Esophagus muscularis mucosa (tissue), 4 donors: Measurements from ENCODE around the gene FKBP8. TPM values are rescaled to one million over a fixed set of nuclear protein-coding genes. Genes with fewer than 3 reads are reported as not detected.

Experiments
- DNase-seq: peaks from one replicate; pipeline ENCODE4 v3.0.0-alpha.2; 2017; ENCODE audit errors: extremely low spot score
- H3K27ac ChIP-seq, 4 donors: fragments of 200-600 bp; sonication (generic); replicated peaks in 1 of 4; 1 replicate in 3 of 4; 2 replicates in 1 of 4; pipeline ENCODE4 v1.5.1; 2016 to 2019; ENCODE audit warnings: mild to moderate bottlenecking in 1 of 4
- H3K27me3 ChIP-seq, 4 donors: fragments of 200-600 bp; sonication (generic); one replicate each; pipeline versions ENCODE4 v1.5.1 to v1.6.0; 2016 to 2019
- H3K36me3 ChIP-seq, 4 donors: fragments of 200-600 bp; sonication (generic); one replicate each; pipeline ENCODE4 v1.5.1; 2016 to 2019
- H3K4me1 ChIP-seq, 4 donors: fragments of 200-600 bp; sonication (generic); one replicate each; pipeline ENCODE4 v1.5.1; 2016 to 2019
- H3K4me3 ChIP-seq, 4 donors: fragments of 200-600 bp; sonication (generic); 1 replicate in 2 of 4; 2 replicates in 2 of 4; pipeline ENCODE4 v1.5.1; 2016 to 2019; ENCODE audit warnings: mild to moderate bottlenecking in 4 of 4, moderate library complexity in 1 of 4
- H3K9me3 ChIP-seq, 4 donors: fragments of 200-600 bp; sonication (generic); 1 replicate in 3 of 4; 2 replicates in 1 of 4; pipeline ENCODE4 v1.5.1; 2016 to 2019
- EP300 ChIP-seq: sonication (generic); formaldehyde crosslinking; IDR thresholded peaks from one replicate; pipeline ENCODE4 v1.6.1; 2017; ENCODE audit warnings: antibody characterized with exemption
- POLR2A ChIP-seq: fragments of 450-650 bp; IDR thresholded peaks from one replicate; pipeline ENCODE4 v1.6.1; 2017; ENCODE audit warnings: antibody characterized with exemption, moderate library complexity, mild to moderate bottlenecking, low read depth
- POLR2AphosphoS5 ChIP-seq, 2 donors: sonication (generic); formaldehyde crosslinking; IDR thresholded peaks; one replicate each; pipeline ENCODE4 v1.6.1; 2017; ENCODE audit warnings: antibody characterized with exemption in 2 of 2
- WGBS: methylation state at CpG from one replicate; pipeline ENCODE4 v1.1.5; 2018; 5-methylcytosine and 5-hydroxymethylcytosine counted together
- intact Hi-C: fragments of 100-400 bp; cut with DNase I; formaldehyde crosslinking; loops from one replicate; pipeline ENCODE4 v1.15.1; 2023
- total RNA-seq, 4 donors: library from RNA; depleted of rRNA; stranded (reverse); fragments of >200 nt; gene quantifications; one replicate each; pipeline versions ENCODE4 v1.1.0 to v1.2.1, GENCODE V29; 2016
- TF ChIP-seq, protein P1 (sequence below), 3 experiments: fragments of 200-600 bp in 2 of 3; fragments of 450-650 bp in 1 of 3; sonication (generic) in 2 of 3; IDR thresholded peaks; one replicate each; pipeline ENCODE4 v1.5.1; 2017 to 2019; ENCODE audit warnings: antibody characterized with exemption in 3 of 3, mild to moderate bottlenecking in 2 of 3, moderate library complexity in 1 of 3

Gene FKBP8
- total RNA-seq, 4 donors from 2014 or later: 420 to 568 (median 430) TPM

DNA sequence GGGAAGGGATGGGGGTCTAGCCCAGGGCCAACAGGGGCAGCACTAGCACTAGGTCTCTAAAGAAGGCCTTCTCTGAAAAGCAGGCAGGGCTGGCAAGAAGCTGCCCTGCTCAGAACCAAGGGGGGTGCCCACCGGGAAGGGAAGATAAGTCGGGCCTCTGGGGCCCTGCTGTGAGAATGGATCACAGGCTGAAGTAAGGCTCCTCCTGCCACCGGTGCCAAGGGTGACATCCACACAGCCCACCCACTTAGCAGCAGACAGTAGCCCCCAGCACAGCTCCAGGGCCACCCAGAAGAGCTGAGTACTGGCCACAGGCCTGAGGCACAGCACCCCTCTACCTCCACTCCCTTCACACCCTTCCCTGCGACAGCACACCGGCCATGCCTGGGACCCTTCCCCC lies 27.4 kb downstream of the FKBP8 start:
- H3K4me3 ChIP-seq: no peak overlapping the region
- no peak for DNase-seq
- H3K4me1 ChIP-seq: peaks cover 66 to 96% (median 80%) of the 10 kb centered on the region in 4 donors
- H3K36me3 ChIP-seq: no peaks in the 10 kb centered on the region
- H3K27me3 ChIP-seq: no peaks in the 10 kb centered on the region
- no peaks in the 10 kb centered on the region for H3K9me3 ChIP-seq
- peak overlapping the region in 2 of 4 donors; percentile 50 to 71 for H3K27ac ChIP-seq
- 81% methylated on average over 4 of the region's 5 CpGs for WGBS
- TF ChIP-seq EP300 (no peak), POLR2A (no peak), POLR2AphosphoS5 (IDR thresholded peaks at IDR 0.05) (no peak)
- TF ChIP-seq, protein P1, sequence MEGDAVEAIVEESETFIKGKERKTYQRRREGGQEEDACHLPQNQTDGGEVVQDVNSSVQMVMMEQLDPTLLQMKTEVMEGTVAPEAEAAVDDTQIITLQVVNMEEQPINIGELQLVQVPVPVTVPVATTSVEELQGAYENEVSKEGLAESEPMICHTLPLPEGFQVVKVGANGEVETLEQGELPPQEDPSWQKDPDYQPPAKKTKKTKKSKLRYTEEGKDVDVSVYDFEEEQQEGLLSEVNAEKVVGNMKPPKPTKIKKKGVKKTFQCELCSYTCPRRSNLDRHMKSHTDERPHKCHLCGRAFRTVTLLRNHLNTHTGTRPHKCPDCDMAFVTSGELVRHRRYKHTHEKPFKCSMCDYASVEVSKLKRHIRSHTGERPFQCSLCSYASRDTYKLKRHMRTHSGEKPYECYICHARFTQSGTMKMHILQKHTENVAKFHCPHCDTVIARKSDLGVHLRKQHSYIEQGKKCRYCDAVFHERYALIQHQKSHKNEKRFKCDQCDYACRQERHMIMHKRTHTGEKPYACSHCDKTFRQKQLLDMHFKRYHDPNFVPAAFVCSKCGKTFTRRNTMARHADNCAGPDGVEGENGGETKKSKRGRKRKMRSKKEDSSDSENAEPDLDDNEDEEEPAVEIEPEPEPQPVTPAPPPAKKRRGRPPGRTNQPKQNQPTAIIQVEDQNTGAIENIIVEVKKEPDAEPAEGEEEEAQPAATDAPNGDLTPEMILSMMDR (IDR thresholded peaks at IDR 0.05): no peak
- intact Hi-C loops: no loop called here

DNA sequence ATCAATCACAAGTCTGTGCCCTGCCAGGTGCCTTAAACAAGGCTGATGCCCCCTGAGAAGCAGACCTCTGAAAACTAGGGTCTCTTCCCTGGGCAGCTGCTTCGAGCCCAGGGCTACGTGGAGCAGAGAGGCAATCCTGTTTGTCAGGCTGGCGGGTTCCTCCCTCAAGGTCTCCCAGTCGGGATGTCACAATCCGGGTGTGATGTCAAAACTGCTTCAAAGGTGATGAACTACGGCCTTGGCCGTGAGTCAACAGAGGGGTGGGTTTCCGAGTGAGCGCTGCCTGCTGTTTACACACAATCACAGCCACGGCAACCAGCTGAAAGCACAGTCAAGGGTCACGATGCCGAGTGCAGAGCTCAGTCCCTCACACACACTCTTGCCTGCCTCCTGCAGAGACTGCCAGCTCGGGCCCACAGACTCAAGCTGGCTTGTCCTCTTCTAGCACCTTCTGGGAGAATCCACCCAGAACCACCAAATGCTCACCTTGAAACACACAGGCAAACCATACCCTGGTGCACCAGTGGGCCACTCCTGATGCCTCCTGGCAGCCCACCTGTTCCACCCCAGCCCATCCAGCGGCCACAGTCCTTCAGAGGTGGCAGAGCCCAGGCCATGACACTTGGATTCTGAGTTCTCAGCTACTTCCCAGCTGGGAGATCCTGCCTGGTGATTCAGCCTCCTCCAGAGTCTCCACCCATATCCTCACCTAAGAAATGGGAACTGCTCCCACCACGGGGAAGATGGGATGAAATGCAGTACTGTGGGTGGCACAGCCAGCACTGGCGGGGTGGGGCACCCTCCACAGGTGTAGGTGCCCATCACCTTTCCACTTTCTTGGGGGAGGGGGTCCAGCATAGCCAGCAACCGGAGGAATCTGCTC lies 28.3 kb downstream of the FKBP8 start:
- DNase-seq: no peak

GRCh38 chr19:18513868-18514267 lies 29.5 kb downstream of the FKBP8 start:
- Histone ChIP-seq H3K27ac (peak overlapping the region; percentile 47 to 60 (median 54)), H3K36me3 (no peaks in the 10 kb centered on the region), H3K4me1 (peaks cover 66 to 96% (median 82%) of the 10 kb centered on the region in 4 donors), H3K9me3 (no peaks in the 10 kb centered on the region), H3K4me3 (no peak overlapping the region), H3K27me3 (no peaks in the 10 kb centered on the region)
- intact Hi-C loops: loop anchor here (5.0 kb wide), 1 partner anchor 42 kb away; no protein-coding TSS in a partner anchor
- no peak for DNase-seq
- TF ChIP-seq POLR2AphosphoS5 (IDR thresholded peaks at IDR 0.05) (peak in 1 of 2 donors; percentile 53), POLR2A (no peak), EP300 (no peak)
- WGBS: 50% methylated on average over 10 of the region's 11 CpGs

More for the DNA sequence above, 28.3 kb downstream of the FKBP8 start:
- Histone ChIP-seq H3K27ac (peak overlapping the region; percentile 43 to 71 (median 48)), H3K36me3 (no peaks in the 10 kb centered on the region), H3K4me3 (no peak overlapping the region), H3K27me3 (no peaks in the 10 kb centered on the region), H3K4me1 (peaks cover 66 to 96% (median 82%) of the 10 kb centered on the region in 4 donors), H3K9me3 (no peaks in the 10 kb centered on the region)
- 36% methylated on average over 14 of the region's 17 CpGs for WGBS
- intact Hi-C loops: loop anchor here (5.0 kb wide), 1 partner anchor 43 kb away; no protein-coding TSS in a partner anchor
- TF ChIP-seq, protein P1 (IDR thresholded peaks at IDR 0.05): no peak
- TF ChIP-seq POLR2AphosphoS5 (IDR thresholded peaks at IDR 0.05) (peak in 1 of 2 donors; percentile 48), EP300 (no peak)

DNA sequence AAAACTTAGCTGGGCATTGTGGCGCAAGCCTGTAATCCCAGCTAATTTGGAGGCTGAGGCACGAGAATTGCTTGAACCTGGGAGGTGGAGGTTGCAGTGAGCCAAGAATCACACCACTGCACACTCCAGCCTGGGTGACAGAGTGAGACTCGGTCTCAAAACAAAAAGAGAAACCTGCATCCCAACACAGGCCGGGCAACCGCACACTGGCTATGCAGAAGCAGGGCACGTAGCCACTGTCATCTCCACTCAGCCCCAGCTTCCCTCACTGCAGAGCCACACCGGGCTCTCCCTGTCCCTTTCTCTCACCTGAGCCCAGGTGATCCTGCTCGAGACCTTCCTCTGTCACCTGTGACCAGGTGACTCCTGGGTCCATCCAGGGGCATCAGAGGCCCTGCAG lies 33.2 kb downstream of the FKBP8 start:
- 94% methylated on average over 5 of the region's 8 CpGs for WGBS
- no peaks in the 10 kb centered on the region for H3K27me3 ChIP-seq
- no peaks in the 10 kb centered on the region for H3K9me3 ChIP-seq
- intact Hi-C loops: loop anchor here (5.0 kb wide), 1 partner anchor 38 kb away; no protein-coding TSS in a partner anchor
- no peak overlapping the region for H3K27ac ChIP-seq
- H3K36me3 ChIP-seq: no peaks in the 10 kb centered on the region
- DNase-seq: no peak
- no peak overlapping the region for H3K4me3 ChIP-seq
- TF ChIP-seq POLR2AphosphoS5 (IDR thresholded peaks at IDR 0.05) (no peak), POLR2A (no peak), EP300 (no peak)
- TF ChIP-seq, protein P1 (IDR thresholded peaks at IDR 0.05): no peak
- H3K4me1 ChIP-seq: peaks cover 81 to 98% (median 89%) of the 10 kb centered on the region in 4 donors

GRCh38 chr19:18508585-18508984 lies 34.8 kb downstream of the FKBP8 start:
- no peaks in the 10 kb centered on the region for H3K36me3 ChIP-seq
- TF ChIP-seq EP300: no peak
- TF ChIP-seq, protein P1 (IDR thresholded peaks at IDR 0.05): no peak
- no peak for TF ChIP-seq POLR2AphosphoS5 (IDR thresholded peaks at IDR 0.05)
- TF ChIP-seq POLR2A: no peak
- intact Hi-C loops: no loop called here
- no peaks in the 10 kb centered on the region for H3K27me3 ChIP-seq
- WGBS: 98% methylated on average over 6 of the region's 7 CpGs
- peaks cover 81 to 98% (median 89%) of the 10 kb centered on the region in 4 donors for H3K4me1 ChIP-seq
- no peak overlapping the region for H3K4me3 ChIP-seq
- no peak for DNase-seq
- peak overlapping the region in 3 of 4 donors; percentile 17 to 69 (median 50) for H3K27ac ChIP-seq
- H3K9me3 ChIP-seq: no peaks in the 10 kb centered on the region
